Globus pallidus (tissue), 1 donor: ENCODE measurements around the gene TMEM62.

Source experiments
- DNase-seq: peaks from one replicate; pipeline ENCODE4 v3.0.0-alpha.2; 2015; ENCODE audit warnings: low spot score

TMEM62 gene

DNA sequence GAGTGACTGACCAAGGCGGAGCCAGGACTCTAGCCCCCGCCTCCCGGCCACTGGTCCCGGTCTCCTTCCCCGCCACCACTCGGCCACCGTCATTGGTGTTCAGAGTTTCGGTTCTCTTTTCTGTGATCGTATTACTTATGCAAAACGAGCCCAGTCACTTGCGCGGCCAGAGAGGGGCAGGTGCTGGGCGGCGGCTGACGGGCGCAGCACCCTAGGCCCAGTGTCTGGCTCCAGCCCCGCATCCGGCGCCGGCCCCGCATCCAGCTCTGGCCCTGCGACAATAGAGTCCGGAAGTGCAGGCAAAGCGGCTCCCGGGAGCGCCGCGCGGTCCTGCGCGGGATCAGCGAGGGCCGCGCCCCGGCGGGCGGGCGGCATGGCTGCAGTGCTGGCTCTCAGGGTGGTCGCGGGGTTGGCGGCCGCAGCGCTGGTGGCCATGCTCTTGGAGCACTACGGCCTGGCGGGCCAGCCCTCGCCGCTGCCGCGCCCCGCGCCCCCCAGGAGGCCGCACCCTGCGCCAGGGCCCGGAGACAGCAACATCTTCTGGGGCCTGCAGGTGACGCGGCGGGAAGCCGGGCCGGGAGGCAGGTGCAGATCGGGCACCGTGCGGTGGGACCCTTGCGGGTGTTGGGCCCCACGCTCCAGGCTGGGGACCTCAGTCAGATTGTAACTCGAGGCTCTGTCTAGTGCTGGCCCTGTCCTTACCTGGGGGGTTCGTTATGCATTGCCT, at the start of gene TMEM62:
Gene TMEM62, plus strand, starts transcription at position 157 of the 727 bp plus-strand sequence. Its CDS starts 217 bp downstream, at position 374.
- peak; percentile 71 for DNase-seq

GRCh38 chr15:43085921-43086320, 47.5 kb upstream of the TMEM62 start:
- DNase-seq = no peak

- DNase-seq = no peak
Observed at GRCh38 chr15:43086551-43086950, 46.8 kb upstream of the TMEM62 start.

GRCh38 chr15:43091859-43092258, 41.5 kb upstream of the TMEM62 start:
- DNase-seq = no peak

GRCh38 chr15:43093026-43093425, 40.4 kb upstream of the TMEM62 start:
- DNase-seq = no peak

GRCh38 chr15:43094416-43095030, 38.9 kb upstream of the TMEM62 start:
- no peak for DNase-seq

DNA sequence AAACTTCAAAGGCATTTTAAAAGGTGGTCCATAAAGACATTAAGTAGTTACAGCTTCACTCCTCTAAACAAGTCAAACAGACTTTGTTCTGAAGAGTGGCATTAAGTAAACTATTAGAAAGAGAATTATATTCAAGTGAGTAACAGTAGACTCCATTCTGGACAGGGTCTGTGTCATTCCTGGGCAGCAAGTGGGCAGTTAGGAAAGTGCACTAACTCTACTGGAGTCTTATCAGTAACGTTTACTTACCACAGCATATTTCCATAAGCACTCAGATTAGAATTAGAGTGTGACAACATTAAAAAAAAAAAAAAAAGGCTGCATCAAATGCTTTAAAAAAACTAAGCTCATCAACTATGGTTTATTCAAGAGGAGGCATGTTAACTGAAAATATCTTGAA, 38.1 kb upstream of the TMEM62 start:
- DNase-seq = no peak

- no peak for DNase-seq
Observed at GRCh38 chr15:43095708-43096347, 37.6 kb upstream of the TMEM62 start.

GRCh38 chr15:43096411-43096810, 37.0 kb upstream of the TMEM62 start:
- DNase-seq = no peak

DNA sequence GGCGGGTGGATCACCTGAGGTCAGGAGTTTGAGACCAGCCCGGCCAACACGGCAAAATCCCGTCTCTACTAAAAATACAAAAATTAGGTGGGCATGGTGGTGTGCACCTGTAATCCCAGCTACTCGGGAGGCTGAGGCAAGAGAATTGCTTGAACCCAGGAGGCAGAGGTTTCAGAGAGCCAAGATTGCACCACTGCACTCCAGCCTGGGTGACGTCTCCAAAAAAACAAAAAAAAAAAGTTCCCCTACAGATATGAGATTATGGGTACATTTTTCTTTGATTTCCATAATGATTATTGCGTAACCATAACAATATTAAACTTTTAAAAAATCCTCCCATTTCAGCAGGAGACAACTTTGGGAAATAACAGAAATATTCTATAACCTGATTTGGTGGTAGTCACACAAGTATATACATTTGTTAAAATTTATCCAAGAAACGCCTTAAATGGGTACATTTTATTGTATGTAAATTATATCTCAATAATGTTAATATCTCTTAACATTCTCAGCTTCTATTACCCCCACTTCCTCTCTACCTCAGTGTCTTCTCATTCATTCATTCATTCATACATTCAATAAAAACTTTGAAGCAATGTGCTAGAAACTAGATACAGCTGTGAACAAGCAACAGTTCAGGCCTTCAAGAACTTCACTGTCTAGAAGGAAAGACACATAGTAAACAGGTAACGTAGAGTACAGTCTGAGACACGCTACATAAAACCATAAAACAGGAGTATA, 34.1 kb upstream of the TMEM62 start:
- no peak for DNase-seq

DNA sequence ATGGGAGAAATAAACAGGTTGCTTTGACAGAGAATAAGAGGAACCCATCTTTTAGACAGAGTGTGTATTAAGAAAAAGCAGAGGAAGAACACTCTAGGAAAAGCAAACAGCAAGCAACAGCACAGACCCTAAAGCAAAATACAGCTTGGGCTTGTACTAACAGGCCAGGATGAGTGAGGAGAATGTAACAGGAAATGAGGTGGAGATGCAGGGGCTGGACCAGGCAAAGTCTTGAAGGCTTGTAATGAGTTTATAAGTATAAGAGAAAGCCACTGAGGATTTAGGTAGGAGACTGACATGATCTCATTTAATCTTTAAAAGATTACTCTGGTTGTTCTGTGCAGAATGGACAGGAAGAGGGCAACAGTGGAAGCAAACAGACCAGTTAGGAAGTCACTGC, 32.4 kb upstream of the TMEM62 start:
- DNase-seq = no peak

DNA sequence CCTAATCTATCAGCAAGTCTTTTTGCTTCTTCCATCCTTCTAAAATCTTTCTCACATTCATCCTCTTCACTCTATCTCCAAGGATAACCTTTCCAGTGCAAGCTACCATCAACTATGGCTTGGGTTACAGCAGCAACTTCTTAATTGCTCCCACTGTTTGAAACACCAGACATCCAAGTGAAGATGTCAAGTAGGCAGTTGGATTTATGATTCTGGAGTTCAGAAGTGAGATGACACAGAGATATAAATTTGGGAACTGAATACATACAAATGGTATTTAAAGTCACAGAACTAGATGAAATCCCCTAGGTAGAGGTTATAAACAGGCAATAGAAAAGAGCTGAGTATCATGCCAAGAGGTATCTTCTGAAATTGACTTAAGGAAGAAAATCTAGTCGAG, 31.2 kb upstream of the TMEM62 start:
- no peak for DNase-seq

DNA sequence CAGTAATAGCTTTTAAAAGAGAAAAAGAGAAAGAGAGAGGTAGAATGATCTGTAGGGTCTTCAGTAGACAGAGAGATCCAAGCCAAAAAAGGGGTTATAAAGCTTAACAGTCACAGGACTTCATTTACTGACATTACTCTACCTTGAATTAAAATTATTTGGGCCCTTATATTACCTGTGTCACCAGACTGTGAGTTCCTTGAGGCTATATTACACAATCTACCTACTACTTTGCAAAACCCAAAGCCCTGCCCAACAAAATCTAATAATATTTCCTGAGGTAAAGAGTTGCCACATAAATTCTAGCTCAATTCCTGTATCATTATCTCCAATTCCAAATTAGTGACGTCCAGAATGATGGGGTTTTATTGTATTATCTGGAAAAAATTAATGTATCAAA, 29.5 kb upstream of the TMEM62 start:
- DNase-seq = no peak

DNA sequence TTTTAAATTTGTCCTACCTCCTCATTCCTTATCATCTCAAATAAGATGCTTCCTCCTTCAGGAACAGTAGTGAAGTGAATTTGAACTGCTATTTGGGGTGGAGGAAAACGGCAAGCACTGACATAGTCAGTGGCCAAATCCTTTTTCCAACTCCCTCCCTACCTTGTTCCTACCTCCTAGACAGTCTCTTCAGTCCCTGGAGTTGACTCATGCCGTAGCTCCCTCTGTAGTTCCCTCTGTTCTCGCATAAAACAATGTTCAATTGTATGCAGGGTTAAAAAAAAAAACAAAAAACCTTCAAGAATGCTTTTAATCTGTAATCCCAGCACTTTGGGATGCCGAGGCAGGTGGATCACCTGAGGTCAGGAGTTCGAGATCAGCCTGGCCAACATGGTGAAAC, 29.0 kb upstream of the TMEM62 start:
- DNase-seq = no peak

GRCh38 chr15:43105077-43105736, 28.2 kb upstream of the TMEM62 start:
- DNase-seq = peak; percentile 12

DNA sequence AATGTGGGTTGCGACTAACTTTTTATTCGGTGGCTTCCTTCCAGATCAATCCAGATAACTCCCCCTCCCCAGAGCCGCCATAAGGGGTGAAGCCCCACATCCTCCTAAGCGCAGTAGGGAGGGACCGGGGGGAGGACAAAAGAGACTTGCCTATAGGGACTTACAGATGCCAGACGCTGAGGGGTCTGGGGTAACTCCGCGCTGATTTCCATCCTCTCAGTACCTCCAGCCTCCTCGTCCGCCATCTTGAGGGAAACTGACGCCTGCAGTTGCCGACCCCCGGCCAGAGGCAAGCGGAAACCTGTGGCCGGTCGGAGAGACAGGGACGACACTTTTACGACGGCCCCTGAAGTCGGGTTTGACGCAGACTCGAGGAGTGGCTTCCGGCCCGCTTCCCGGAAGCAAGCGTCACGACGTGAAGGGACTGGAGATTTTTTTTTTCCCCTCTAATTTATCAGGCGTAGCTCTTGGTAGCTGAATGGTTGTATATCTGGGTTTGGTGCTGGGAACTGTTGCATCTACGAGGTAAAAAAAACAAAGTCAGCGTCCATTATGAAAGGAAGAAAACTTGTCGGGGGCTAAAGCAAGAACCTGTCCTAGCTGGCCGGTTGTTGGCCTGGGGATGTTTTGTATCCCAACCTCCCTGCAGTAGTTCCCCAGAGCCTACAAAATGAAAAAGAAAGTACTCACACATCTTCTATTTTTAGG, 27.5 kb upstream of the TMEM62 start, which contains the start of gene UBR1:
Gene UBR1, minus strand, starts transcription at position 261 of the 708 bp plus-strand sequence. Its CDS starts 16 bp downstream, at position 245.
- peak; percentile 90 for DNase-seq

- DNase-seq = no peak
Observed at GRCh38 chr15:43106486-43106829, 26.9 kb upstream of the TMEM62 start.

- no peak for DNase-seq
Observed at GRCh38 chr15:43107751-43108150, 25.6 kb upstream of the TMEM62 start.

GRCh38 chr15:43111354-43111753, 22.0 kb upstream of the TMEM62 start:
- DNase-seq = no peak

DNA sequence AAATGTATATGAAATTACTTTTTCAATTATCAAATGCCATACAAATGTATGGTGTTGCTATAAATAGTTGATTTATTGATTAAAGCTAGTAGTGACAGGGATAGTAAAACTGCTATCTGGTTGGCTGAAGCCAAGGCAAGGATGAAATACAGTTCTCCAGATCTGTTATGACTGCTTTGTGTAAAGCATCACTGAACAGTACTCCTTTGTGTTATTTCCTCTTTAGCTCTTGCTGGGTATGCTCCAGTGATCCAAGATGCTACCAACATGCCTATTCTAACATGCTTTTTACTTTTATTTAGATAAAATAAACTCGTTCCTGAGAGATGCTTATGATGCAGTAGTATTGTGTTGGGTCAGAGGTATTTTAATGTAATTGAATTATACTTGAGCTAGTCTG, 15.1 kb upstream of the TMEM62 start:
- DNase-seq = no peak

DNA sequence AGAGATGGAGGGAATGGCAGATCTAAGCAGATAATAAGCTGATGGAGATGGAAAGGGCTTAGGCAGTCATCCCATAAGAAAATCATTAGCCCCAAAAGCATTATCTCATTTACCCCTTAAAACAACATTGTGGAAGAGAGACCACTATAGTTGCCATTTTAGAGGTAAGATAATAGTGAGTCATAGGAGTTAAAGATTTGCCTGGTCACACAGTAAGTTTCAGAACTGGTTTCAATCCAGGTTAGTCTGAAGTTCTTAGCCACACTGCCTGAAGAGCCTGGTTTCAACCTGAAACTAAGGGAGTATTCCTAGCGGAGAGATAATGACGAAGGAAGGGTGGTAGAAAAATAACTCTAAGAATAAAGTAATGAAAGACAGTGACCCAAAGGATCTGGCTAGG, 14.6 kb upstream of the TMEM62 start:
- DNase-seq = no peak
